NCI-H2107 treated with DMSO at 0.1 percent for 48 hours (cell line): ENCODE results near the gene CDH10.

Experiments used
- DNase-seq: peaks from one replicate; lab custom pipeline; 2025; ENCODE audit not compliant: unreplicated experiment; lab: John Stamatoyannopoulos, UW

CDH10 gene

GRCh38 chr5:24487368-24488229 is 157.2 kb downstream of the CDH10 start:
- no peak for DNase-seq

- DNase-seq = no peak
These were observed 163.8 kb downstream of the CDH10 start for GRCh38 chr5:24480952-24481351.

- no peak for DNase-seq
These were observed 166.8 kb downstream of the CDH10 start for GRCh38 chr5:24477958-24478357.

- no peak for DNase-seq
These were observed 169.7 kb downstream of the CDH10 start for GRCh38 chr5:24475101-24475500.

GRCh38 chr5:24474685-24475084 is 170.1 kb downstream of the CDH10 start:
- DNase-seq = no peak

- DNase-seq = no peak
These were observed 172.3 kb downstream of the CDH10 start for GRCh38 chr5:24472518-24472917.

GRCh38 chr5:24444414-24444813 is 200.4 kb downstream of the CDH10 start:
- DNase-seq = no peak

GRCh38 chr5:24439465-24439864 is 205.3 kb downstream of the CDH10 start:
- DNase-seq = no peak
